HG03354 (cell line): ENCODE measurements around the gene HSCB.
"Not testable (repeated sequence)": the region's sequence is repeated elsewhere in the genome, so short reads cannot be mapped to it uniquely, and the experiment has no call there.

Source experiments
- ATAC-seq: cut with Tn5 transposase; IDR thresholded peaks from one replicate; pipeline ENCODE4 v1.9.1; 2021; ENCODE audit warnings: mild to moderate bottlenecking; ENCODE audit not compliant: unreplicated experiment, poor library complexity, severe bottlenecking

HSCB gene

DNA sequence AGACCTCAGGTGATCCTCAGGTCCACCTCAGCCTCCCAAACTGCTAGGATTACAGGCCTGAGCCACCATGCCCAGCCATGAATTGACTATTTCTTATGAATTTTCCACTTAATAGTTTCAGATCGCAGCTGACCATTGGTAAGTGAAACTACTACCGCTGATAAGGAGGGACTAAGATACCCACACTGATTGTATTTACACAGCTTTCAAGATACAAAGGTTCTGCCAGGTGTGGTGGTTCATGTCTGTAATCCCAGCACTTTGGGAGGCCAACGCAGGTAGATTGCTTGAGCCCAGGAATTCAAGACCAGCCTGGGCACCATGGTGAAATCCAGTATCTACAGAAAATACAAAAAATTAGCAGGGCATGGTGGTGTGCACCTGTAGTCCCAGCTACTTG lies 4.1 kb upstream of the HSCB start:
- ATAC-seq: no peak

DNA sequence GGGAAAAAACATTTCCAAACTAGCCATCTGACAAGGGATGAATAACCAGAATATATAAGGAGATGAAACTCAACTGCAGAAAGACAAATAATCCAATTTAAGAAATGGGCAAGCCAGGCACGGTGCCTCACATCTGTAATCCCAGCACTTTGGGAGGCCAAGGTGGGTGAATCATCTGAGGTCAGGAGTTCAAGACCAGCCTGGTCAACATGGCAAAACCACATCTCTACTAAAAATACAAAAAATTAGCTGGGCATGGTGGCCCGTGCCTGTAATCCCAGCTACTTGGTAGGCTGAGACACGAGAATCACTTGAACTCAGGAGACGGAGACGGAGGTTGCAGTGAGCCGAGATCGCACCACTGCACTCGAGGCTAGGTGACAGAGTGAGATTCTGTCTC lies 3.0 kb upstream of the HSCB start:
- ATAC-seq: not testable (repeated sequence)

DNA sequence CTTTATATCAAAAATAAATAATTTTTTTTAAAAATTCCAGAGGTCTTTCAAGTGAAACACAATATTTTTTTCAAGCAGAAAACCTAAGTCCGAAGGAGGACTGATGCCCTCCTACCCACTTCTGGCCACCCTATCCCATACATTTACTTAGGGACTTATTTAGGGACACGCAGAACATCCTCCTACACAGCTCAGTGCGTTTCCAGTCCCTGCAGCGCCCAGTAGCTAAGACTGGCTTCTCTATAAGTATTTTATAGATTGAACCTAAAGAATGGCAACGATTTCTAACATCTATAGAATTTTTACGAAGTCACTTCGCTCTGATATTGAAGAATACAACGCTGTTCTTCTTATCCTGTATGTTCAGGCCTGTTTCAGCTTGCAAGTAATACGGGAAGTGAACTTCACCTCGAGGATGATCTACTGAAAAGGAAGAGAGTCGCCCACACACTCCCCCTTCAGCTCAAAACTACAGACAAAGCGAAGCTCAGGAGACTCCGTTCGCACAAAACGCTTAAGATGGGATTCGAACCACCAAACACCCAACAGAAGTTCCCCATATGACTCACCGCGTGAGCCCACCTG lies 547 bp upstream of the HSCB start:
- no peak for ATAC-seq

DNA sequence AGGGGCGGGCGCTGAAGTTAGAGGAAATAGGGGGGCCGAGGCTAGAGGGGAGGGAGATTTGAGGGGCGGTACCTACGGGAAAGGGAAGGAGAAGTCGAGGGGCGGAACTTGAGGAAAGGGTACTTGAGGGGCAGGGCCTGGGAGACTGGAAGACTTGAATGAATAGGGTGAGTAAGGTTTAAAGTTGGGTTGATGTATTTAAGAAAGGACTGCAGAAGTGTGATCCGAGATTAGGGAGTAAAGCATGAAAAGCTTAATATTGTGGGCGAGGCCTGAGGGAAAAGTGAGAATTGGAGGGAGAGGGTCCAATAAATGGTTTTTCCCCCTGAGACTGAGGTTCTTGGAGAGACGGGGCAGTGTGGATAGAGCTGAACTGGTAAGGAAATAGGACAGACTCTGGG lies 723 bp downstream of the HSCB start:
- ATAC-seq: no peak

DNA sequence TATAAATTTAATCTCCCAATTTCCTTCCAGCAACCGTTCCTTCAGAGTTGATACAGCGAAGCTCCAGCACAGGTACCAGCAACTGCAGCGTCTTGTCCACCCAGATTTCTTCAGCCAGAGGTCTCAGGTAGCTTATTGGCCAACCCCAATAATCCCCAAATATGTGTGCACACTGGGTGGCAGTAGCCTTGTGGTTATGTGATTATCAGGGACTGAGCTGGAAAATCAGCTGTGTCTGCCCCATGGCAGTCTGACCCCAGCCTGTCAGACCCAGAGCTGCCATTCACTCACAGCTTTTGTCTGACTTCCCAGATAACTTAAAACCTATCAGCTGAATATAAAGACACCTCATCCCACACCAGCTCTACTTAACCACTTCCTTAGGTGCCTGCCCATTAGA lies 2.0 kb downstream of the HSCB start:
- no peak for ATAC-seq

DNA sequence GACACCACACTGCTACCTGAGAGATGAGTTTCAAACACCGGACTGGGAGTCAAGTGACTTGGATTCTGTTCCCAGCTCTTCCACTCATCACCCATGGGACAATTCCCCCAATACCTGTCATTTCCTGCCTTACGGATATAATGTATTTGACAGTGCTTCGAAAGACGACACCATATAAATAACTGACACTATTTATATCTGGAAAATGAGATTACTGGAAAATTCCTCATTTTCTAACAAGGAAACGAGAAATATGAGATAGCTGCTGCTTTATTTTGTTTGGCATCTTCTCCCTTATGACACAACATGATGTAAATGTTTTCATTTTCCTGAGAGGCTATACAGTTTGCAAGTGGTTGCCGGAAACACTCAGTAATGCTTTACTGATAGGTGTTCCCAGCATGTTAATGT lies 8.6 kb downstream of the HSCB start:
- no peak for ATAC-seq

DNA sequence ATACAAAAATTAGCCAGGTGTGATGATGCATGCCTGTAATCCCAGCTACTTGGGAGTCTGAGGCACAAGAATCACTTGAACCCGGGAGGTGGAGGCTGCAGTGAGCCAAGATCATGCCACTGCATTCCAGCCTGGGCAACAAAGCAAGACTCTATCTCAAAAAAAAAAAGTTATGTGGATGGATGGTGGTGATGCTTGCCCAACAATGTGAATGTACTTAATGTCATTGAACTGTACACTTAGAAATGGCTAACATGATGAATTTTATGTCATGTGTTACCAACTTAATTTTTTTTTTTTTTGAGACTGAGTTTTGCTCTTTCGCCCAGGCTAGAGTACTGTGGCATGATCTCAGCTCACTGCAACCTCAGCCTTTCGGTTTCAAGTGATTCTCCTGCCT lies 12.7 kb downstream of the HSCB start:
- ATAC-seq: not testable (repeated sequence)

DNA sequence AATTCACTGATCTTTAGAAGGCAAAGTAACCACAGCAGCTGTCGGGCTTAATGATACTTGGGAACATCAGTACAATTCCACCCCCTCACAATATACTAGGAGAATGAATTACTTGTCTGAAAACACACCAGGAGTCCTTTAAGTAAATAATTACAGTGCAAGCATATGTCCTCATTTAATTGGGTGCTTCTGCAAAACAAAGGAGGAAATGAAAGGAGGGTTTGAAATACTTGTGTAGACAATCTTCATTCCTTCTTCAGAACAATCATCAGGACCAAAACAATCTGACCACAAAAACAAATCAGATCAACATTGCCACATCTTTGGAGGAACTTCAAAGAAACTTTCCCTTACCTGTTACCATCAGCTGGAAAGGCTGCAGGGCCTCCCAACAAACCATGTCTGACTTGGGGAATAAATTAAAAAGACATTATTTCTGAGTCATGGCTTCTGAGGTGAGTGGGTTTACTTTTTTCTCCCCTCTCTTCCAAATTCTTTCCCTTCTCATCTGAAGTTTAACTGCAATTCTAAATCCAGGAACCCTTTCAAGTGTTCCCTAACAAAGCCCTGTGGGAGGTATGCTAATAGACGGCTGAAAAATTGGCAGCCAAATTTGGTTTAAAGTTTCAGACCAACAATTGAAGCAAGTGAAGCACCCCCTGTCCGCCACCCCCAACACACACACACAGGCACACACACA lies 18.2 kb downstream of the HSCB start:
- ATAC-seq: no peak

DNA sequence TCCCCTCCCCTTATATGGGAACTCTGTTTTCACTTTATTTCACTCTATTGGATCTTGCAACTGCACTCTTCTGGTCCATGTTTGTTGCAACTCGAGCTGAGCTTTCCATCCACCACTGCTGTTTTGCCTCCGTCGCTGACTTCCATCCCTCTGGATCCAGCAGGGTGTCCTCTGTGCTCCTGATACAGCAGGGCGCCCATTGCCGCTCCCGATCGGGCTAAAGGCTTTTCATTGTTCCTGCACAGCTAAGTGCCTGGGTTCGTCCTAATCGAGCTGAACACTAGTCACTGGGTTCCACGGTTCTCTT lies 19.6 kb downstream of the HSCB start:
- no peak for ATAC-seq

DNA sequence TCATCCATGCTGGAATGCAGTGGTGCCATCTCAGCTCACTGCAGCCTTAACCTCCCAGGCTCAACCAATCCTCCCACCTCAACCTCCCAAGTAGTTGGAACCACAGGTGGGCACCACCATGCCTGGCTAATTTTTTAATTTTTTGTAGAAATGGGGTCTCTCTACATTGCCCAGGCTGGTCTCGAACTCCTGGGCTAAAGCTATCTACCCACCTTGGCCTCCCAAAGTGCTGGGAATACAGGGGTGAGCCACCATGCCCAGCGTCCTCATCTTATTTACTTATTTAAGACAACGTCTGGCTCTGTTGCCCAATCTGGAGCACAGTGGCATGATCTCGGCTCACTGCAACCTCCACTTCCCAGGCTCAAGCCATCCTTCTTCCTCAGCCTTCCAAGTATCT lies 20.2 kb downstream of the HSCB start:
- ATAC-seq: not testable (repeated sequence)

DNA sequence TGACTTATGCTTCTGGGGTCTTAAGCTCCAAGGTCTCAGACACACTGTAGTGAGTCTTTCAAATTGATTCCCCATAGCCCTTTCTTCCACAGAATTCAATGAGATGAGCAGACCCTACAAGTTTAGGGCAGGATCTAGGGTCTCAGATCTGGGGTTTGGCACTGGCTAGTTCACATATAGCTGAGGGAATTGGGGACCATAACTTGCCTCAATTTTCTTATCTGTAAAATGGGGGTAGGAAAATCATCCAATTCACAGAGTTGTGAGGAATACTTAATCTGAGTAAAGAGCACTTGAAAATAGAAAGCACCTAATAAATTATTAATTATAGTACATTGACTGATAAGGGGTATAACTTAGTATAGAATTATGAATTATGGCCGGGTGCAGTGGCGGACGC lies 24.8 kb downstream of the HSCB start:
- no peak for ATAC-seq

DNA sequence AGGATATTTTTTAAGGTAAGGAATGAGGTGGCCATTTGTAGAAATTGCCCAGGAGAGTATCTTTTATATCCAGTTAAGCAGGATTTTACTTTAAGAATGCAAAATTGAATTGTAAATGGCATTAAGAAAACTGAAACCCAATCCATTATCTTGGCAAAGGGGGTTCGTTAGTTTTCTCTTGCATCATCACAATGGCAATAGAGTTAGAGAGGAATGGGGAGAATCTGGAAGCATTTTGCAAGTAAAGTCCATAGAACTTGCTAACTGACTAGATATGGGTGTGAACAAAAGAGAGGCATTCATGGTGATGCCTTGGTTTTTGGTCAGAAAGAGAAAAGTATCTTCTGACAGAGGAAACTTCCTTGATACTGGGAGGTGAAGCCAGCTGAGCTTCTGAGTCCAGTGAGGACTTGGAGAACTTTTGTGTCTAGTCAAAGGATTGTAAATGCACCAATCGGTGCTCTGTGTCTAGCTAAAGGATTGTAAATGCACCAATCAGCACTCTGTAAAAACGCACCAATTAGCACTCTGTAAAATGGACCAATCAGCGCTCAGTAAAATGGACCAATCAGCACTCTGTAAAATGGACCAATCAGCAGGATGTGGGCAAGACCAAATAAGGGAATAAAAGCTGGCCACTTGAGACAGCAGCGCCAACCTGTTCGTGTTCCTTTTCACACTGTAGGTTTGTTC lies 27.0 kb downstream of the HSCB start:
- no peak for ATAC-seq

DNA sequence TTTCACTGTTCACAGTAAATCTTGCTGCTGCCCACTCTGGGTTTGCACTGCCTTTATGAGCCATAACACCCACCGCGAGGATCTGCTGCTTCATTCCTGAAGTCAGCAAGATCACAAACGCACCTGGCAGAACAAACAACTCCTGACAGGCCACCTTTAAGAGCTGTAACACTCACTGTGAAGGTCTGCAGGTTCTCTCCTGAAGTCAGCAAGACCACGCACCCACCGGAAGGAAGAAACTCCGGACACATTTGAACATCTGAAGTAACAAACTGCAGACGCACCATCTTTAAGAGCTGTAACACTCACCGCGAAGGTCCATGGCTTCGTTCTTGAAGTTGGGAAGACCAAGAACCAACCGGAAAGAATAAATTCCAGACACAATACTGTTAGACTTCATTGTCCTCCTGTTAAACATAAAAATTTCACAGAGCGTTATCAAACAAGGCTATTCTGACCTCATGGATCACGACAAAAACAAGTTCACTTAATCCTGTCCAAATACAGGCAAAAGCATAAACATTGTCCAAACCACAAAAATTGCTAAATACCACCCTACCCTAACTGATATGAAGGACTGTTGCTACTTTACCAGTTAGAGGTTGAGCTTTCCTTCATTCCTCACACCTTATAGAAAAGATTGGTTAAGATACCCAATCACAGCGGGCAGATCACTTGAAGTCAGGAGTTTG lies 27.7 kb downstream of the HSCB start:
- ATAC-seq: no peak

DNA sequence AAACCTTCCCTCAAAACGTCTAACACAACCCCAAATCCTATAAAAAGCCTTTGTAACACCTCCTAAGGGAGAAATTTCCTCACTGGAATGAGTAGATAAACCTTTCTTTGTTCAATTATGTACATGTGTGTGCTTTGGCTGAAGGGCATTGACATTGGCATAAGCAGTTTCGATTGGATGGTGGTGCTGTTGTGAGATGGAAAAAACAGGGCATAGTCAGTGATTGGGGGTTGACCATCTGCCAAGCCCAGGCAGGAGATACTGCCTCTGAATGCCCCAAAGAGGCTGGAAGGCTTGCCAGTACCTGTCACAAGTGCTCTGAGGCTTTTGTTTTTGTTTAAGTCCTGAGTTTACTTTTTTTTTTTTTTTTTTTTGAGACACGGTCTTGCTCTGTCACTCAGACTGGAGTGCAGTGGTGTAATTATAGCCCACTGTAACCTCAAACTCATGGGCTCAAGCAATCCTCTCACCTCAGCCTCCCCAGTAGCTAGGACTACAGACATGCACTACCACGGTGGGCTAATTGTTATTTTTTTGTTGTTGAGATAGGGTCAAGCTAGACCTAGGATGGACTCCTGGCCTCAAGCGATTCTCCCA lies 29.5 kb downstream of the HSCB start:
- no peak for ATAC-seq

DNA sequence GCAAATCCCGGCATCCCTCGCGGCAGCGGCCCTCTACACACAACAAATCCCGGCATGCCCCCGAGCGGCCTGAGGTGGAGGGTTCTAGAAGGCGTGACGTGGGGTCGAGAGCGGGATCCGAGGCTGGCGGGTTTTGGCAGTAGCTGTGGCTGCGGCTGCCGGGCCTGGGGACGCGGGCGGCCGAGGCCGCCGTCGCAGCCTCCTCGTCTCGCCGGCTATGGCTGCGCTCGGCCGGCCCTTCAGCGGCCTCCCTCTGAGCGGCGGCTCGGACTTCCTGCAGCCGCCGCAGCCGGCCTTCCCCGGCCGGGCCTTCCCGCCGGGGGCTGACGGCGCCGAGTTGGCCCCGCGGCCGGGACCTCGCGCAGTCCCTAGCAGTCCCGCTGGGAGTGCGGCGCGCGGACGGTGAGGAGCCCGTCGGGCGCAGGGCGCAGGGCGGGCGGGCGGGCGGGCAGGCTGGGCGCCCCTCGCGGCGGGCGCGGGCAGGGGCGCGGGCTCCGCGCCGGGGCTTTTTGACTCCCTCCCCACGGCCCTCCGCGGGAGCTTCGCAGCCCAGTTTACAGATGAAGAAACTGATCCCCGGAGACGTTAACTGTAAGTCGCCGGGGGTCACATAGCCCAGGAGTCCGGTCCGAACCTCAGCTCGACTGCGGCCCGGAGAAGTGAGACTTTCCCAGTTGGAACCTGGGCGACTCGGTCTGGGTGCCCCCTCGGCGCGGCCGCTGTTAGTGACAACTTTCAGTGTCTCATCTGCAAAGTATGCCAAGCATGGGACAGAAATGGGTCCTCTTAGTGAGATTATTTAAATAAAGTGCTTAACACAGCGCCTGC lies 31.0 kb downstream of the HSCB start, which contains the start of gene CCDC117:
TSS of gene CCDC117 (plus strand) at position 63 of the 828 bp plus-strand sequence. CDS start at position 218, 155 bp downstream.
- ATAC-seq: peak; percentile 88

DNA sequence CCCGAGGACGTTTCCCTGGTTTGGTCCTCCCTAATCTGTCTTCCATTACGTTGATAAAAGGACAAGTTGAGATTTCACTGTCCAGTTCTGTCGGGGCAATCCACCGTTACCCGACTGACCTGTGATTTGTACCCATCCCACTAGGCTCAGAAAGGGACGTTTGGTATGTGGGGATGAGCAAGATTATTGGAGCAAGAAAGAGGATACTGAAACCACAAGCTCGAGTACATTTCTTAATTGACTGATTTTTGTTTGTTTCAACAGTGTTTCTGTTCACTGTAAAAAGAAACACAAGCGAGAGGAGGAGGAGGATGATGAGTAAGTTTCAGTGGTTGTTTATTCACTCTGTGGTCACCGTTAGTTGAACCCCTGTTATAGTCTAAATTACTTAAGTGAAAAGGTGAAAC lies 31.6 kb downstream of the HSCB start:
- ATAC-seq: peak; percentile 32

DNA sequence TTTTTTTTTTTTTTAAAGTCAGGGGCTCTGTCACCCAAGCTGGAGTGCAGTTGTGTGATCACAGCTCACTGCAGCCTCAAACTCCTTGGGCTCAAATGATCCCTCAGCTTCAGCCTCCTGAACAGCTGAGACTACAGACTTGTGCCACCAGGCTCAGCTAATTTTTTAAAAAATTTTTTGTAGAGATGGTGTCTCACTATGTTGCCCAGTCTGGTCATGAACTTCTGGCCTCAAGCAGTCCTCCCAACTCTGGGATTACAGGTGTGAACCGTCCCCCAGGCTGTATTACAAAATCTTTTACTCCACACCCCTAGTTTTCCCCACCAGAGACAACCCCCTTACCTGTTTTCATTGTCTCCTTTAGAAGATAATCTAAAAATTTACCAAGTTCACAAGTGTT lies 32.5 kb downstream of the HSCB start:
- ATAC-seq: no peak

DNA sequence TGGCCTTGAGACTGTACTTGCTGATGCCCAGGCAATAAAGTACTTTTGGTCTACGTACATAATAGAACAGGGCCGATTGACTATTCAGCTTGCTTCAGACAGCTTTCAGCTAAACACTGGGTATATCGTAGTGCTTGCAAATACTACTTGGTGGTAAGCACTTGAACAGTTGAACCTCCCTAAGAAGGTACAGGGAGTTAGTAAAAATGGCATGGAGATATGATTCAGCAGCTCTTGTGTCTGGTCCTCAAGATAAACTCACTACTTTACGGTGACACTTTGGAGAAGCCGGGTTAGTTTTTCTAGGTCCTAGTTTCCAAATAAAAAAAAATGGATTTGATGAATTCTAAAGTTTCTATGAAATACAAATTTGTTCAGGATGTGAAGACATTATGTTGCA lies 38.0 kb downstream of the HSCB start:
- no peak for ATAC-seq

DNA sequence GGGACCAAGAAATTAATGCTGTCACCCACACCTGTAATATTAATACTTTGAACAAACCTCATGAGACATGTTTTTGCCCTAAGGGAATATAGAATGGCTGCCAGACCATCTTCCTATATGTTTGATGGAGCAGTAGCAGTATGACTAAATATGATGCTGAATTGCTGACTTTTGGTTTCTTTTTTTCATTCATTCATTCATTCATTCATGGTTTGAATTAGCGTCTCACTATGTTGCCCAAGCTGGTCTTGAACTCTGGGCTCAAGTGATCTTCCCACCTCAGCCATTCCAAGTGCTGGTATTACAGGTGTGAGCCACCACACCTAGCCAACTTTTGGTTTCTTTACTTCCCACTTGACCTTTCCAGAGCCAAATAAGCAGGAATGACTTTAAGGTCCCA lies 38.5 kb downstream of the HSCB start:
- ATAC-seq: no peak
